NB4 (cell line): ENCODE measurements around the gene ABHD12.

Experiments
- DNase-seq: peaks from one replicate; pipeline ENCODE4 v3.0.0; 2010; ENCODE audit warnings: low read depth
- H3K4me3 ChIP-seq: one replicate; pipeline ENCODE4 v1.5.1; 2011; ENCODE audit warnings: mild to moderate bottlenecking, low read depth, low read length, moderate library complexity
- CTCF ChIP-seq: IDR thresholded peaks from one replicate; pipeline ENCODE4 v1.5.1; 2012; ENCODE audit warnings: low read depth, low read length
- MAX ChIP-seq: IDR thresholded peaks from 2 replicates; pipeline ENCODE4 v1.6.1; 2011; ENCODE audit warnings: low read depth, low read length
- MYC ChIP-seq: IDR thresholded peaks from 2 replicates; pipeline ENCODE4 v1.6.1; 2011; ENCODE audit warnings: low read depth, low read length
- POLR2A ChIP-seq: IDR thresholded peaks from 2 replicates; pipeline ENCODE4 v1.6.1; 2011; ENCODE audit warnings: mild to moderate bottlenecking; ENCODE audit not compliant: insufficient read length; ENCODE audit errors: extremely low read depth

The ABHD12 gene

GRCh38 chr20:25355011-25355595 is 35.5 kb downstream of the ABHD12 start:
- TF ChIP-seq POLR2A (no peak), MAX (no peak), MYC (no peak), CTCF (no peak)
- H3K4me3 ChIP-seq, result no peak overlapping the region
- peak; percentile 18 for DNase-seq

GRCh38 chr20:25353747-25354705 is 36.6 kb downstream of the ABHD12 start:
- no peak overlapping the region for H3K4me3 ChIP-seq
- no peak for TF ChIP-seq POLR2A
- DNase-seq, result no peak

- DNase-seq, result no peak
- TF ChIP-seq MAX (no peak), POLR2A (no peak), CTCF (no peak), MYC (no peak)
- H3K4me3 ChIP-seq, result no peak overlapping the region
Measured at GRCh38 chr20:25353353-25353746, 37.3 kb downstream of the ABHD12 start.

- DNase-seq, result no peak
- no peak overlapping the region for H3K4me3 ChIP-seq
- no peak for TF ChIP-seq MAX
- TF ChIP-seq CTCF, result no peak
- TF ChIP-seq POLR2A, result no peak
- no peak for TF ChIP-seq MYC
Measured at GRCh38 chr20:25352746-25353145, 37.9 kb downstream of the ABHD12 start.

GRCh38 chr20:25351024-25351360 is 39.6 kb downstream of the ABHD12 start:
- no peak overlapping the region for H3K4me3 ChIP-seq
- DNase-seq, result no peak
- TF ChIP-seq MAX (no peak), CTCF (no peak), MYC (no peak), POLR2A (no peak)

GRCh38 chr20:25346349-25346748 is 44.3 kb downstream of the ABHD12 start:
- TF ChIP-seq CTCF (no peak), MYC (no peak), MAX (no peak), POLR2A (no peak)
- no peak for DNase-seq
- no peak overlapping the region for H3K4me3 ChIP-seq
